Heart right ventricle (tissue), 16 donors: ENCODE data around the gene STAM2. TPM values are rescaled to one million over a fixed set of nuclear protein-coding genes. Genes with fewer than 3 reads are reported as not detected.

ENCODE experiments used
- ATAC-seq, 8 donors: fragments of 200-7000 bp; cut with Tn5 transposase; one replicate each; pipeline ENCODE4 v1.9.1; 2020; ENCODE audit warnings: mild to moderate bottlenecking in 8 of 8, moderate library complexity in 8 of 8, moderate number of reproducible peaks in 1 of 8
- DNase-seq, 2 donors: peaks; one replicate each; pipeline ENCODE4 v3.0.0-alpha.2; 2020
- H3K27ac ChIP-seq, 10 donors: fragments of 200-600 bp; sonication (generic) in 2 of 10; one replicate each; pipeline versions ENCODE4 v1.5.0 to v1.8.0; 2020 to 2022; ENCODE audit warnings: mild to moderate bottlenecking in 3 of 10
- H3K27me3 ChIP-seq, 7 donors: fragments of 200-600 bp; one replicate each; pipeline ENCODE4 v1.8.0; 2021 to 2022; ENCODE audit warnings: mild to moderate bottlenecking in 2 of 7
- H3K36me3 ChIP-seq, 9 donors: fragments of 200-600 bp; sonication (generic) in 1 of 9; one replicate each; pipeline versions ENCODE4 v1.5.0 to v1.8.0; 2020 to 2022; ENCODE audit warnings: mild to moderate bottlenecking in 2 of 9
- H3K4me1 ChIP-seq, 9 donors: fragments of 200-600 bp; sonication (generic) in 1 of 9; one replicate each; pipeline versions ENCODE4 v1.5.0 to v1.8.0; 2020 to 2022; ENCODE audit warnings: mild to moderate bottlenecking in 4 of 9
- H3K4me3 ChIP-seq, 10 donors: fragments of 200-600 bp; sonication (generic) in 2 of 10; one replicate each; pipeline versions ENCODE4 v1.5.0 to v1.8.0; 2020 to 2022; ENCODE audit warnings: mild to moderate bottlenecking in 7 of 10, moderate library complexity in 2 of 10
- H3K9me3 ChIP-seq, 11 donors: fragments of 200-600 bp in 10 of 11; sonication (generic) in 2 of 11; one replicate each; pipeline versions ENCODE4 v1.5.0 to v1.8.0; 2013 to 2022; ENCODE audit warnings: mild to moderate bottlenecking in 2 of 11, control low read depth in 1 of 11, moderate library complexity in 1 of 11
- WGBS, 2 donors: extraction: QIAGEN DNeasy Blood & Tissue Kit; methylation state at CpG; one replicate each; pipeline ENCODE4 v1.1.7; 2013; ENCODE audit warnings: inconsistent platforms in 1 of 2; 5-methylcytosine and 5-hydroxymethylcytosine counted together
- intact Hi-C, 10 donors: fragments of 100-400 bp; cut with DNase I; formaldehyde crosslinking; loops; one replicate each; pipeline versions ENCODE4 v1.11.1 to v1.14.2; 2022
- polyA plus RNA-seq, 2 donors: library from polyadenylated mRNA; stranded (reverse); fragments of 200-250 nt; gene quantifications; one replicate each; pipeline ENCODE4 v1.2.3, GENCODE V29; 2013
- total RNA-seq, 10 donors: library from RNA; stranded (reverse); fragmentation: NEBNext Ultra II Directional in 3 of 10; extraction: Animal tissue kit (Norgen Biotek cat#: 25700) in 3 of 10; gene quantifications; one replicate each; pipeline versions ENCODE4 v1.2.1 to v1.2.4, GENCODE V29; 2021 to 2023
- TF ChIP-seq, protein P1 (sequence below), 9 donors: fragments of 200-600 bp; sonication (generic) in 2 of 9; IDR thresholded peaks; one replicate each; pipeline versions ENCODE4 v1.5.0 to v1.8.0; 2021 to 2022; ENCODE audit warnings: antibody characterized with exemption in 9 of 9, mild to moderate bottlenecking in 5 of 9, moderate library complexity in 1 of 9
- donor health status: Arrhythmogenic right ventricular cardiomyopathy.
- donor health status: ischemic (EF 13 %, LVEDD 7.1; RV severe dilation, severe dysfunction).
- donor health status: healthy with polysubstance abuse.
- donor health status: DM: no; HTN: yes; CAD: no.
- donor health status: DM: no; HTN: no; CAD: no.
- donor health status: ischemic (EF 25% LVEDD 6.9; RV normal size, moderate dysfunction).
- donor health status: ischemic (EF 25% LVEDD 5.7; RV mildly dilated, moderate dysfunction).
- donor health status: healthy.
- donor health status: DM: yes; HTN: yes; CAD: no.
- donor health status: Ischemic cardiomyopathy.
- donor health status: ischemic (EF 35%, LVEDD 5.7; RV mildly dilated, moderate dysfunction).
- donor health status: nonischemic (EF 11% LVEDD 7.7; RV severe dilation, severe dysfunction).
- donor health status: DM: yes; HTN: yes; CAD: no.
- donor health status: PGD.
- donor health status: ischemic (EF 29% LVEDD 5.4; RV normal size, mild dysfunction).
- donor health status: nonischemic (EF 23%, LVEDD 6.1; RV moderate dilation, normal function).

STAM2 gene
- total and polyA plus RNA-seq, 12 donors: 6.9 to 35.9 (median 25.0) TPM

GRCh38 chr2:152099367-152100050, 76.1 kb downstream of the STAM2 start:
- Histone ChIP-seq H3K36me3 (no peaks in the 10 kb centered on the region), H3K9me3 (no peaks in the 10 kb centered on the region), H3K27ac (no peak overlapping the region), H3K4me3 (peak overlapping the region; percentile 50 to 82 (median 66)), H3K27me3 (peaks cover 0 to 52% (median 16%) of the 10 kb centered on the region in 7 donors), H3K4me1 (peaks cover 0 to 27% (median 13%) of the 10 kb centered on the region in 9 donors)
- WGBS, 2 donors: 14 to 15% methylated on average over 19 of the region's 19 CpGs
- TF ChIP-seq, protein P1, sequence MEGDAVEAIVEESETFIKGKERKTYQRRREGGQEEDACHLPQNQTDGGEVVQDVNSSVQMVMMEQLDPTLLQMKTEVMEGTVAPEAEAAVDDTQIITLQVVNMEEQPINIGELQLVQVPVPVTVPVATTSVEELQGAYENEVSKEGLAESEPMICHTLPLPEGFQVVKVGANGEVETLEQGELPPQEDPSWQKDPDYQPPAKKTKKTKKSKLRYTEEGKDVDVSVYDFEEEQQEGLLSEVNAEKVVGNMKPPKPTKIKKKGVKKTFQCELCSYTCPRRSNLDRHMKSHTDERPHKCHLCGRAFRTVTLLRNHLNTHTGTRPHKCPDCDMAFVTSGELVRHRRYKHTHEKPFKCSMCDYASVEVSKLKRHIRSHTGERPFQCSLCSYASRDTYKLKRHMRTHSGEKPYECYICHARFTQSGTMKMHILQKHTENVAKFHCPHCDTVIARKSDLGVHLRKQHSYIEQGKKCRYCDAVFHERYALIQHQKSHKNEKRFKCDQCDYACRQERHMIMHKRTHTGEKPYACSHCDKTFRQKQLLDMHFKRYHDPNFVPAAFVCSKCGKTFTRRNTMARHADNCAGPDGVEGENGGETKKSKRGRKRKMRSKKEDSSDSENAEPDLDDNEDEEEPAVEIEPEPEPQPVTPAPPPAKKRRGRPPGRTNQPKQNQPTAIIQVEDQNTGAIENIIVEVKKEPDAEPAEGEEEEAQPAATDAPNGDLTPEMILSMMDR (IDR thresholded peaks at IDR 0.05): no peak
- intact Hi-C loops: loop anchor here in 1 of 10 donors (5.0 kb wide), 1 partner anchor 62 kb away; no protein-coding TSS in a partner anchor
- ATAC-seq: peak in 2 of 8 donors; percentile 12 to 23
- DNase-seq: no peak

- DNase-seq: peak; percentile 4 to 21
- peak within 1 kb of the TSS in 1 of 10 donors; percentile 6 for H3K27ac ChIP-seq
- peaks cover 0 to 52% (median 16%) of the 10 kb centered on the region in 7 donors for H3K27me3 ChIP-seq
- no peaks in the 10 kb centered on the region for H3K36me3 ChIP-seq
- no peaks in the 10 kb centered on the region for H3K9me3 ChIP-seq
- 0 to 1% methylated on average over 68 to 73 of the region's 73 CpGs for WGBS, 2 donors
- peak within 1 kb of the TSS; percentile 50 to 82 (median 66) for H3K4me3 ChIP-seq
- ATAC-seq: peak; percentile 24 to 61 (median 52)
- H3K4me1 ChIP-seq: peaks cover 0 to 27% (median 13%) of the 10 kb centered on the region in 9 donors
- TF ChIP-seq, protein P1 (IDR thresholded peaks at IDR 0.05): no peak
- intact Hi-C loops: loop anchor here in 1 of 10 donors (5.0 kb wide), 1 partner anchor 61 kb away; no protein-coding TSS in a partner anchor
Measured at GRCh38 chr2:152098496-152099366, 76.8 kb downstream of the STAM2 start, which contains the start of gene CACNB4. Gene CACNB4 (minus strand): TSS chr2:152099044.

DNA sequence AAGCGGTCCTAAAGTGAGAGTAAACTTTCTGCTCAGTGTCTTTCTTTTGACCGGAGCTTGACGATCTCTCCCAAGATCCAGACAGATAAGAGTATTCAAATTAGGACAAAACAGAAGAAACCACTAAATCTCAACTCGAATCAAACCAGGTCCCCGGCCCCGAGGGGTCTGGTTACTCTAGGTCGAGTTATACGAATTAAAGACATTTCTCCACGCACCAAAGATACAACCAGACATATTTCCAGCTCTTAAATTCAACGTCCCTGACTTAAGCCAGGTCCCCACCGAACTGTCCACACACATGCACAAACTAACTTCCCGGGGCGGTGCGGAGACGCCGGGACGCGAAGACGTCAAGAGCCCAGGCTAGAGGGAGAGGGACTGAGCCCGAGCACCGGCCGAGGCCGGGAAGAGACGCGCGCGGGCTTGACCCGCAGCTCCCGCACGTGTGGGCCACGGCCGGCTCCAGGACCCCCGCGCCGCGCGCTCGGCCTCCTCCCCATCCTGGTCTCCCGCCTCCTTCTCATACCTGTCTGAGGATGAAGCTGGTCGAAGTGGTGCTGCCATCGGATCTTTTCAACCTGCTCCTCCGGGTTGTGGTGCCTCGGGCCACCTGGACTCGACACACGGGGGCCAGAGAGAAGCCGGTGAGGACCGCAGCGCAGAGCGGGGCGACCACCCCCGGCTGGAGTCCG, 77.6 kb downstream of the STAM2 start:
- no peaks in the 10 kb centered on the region for H3K9me3 ChIP-seq
- H3K36me3 ChIP-seq: no peaks in the 10 kb centered on the region
- H3K4me1 ChIP-seq: peaks cover 0 to 27% (median 13%) of the 10 kb centered on the region in 9 donors
- peaks cover 0 to 52% (median 16%) of the 10 kb centered on the region in 7 donors for H3K27me3 ChIP-seq
- whole genome bisulfite sequencing, 2 donors: 0 to 1% methylated on average over 52 of the region's 52 CpGs
- peak overlapping the region; percentile 50 to 82 (median 66) for H3K4me3 ChIP-seq
- peak; percentile 54 to 82 (median 72) for ATAC-seq
- DNase-seq: peak; percentile 5 to 29
- H3K27ac ChIP-seq: peak overlapping the region in 1 of 10 donors; percentile 6
- TF ChIP-seq, protein P1 (IDR thresholded peaks at IDR 0.05): no peak
- intact Hi-C loops: loop anchor here in 1 of 10 donors (5.0 kb wide), 1 partner anchor 61 kb away; no protein-coding TSS in a partner anchor
